WTC11 (cell line): ENCODE data around the gene WBP2. TPM values are rescaled to one million over a fixed set of nuclear protein-coding genes. Genes with fewer than 3 reads are reported as not detected.

ENCODE experiments used
- ATAC-seq: fragments of 200-7000 bp; cut with Tn5 transposase; 2 replicates; pipeline ENCODE4 v1.10.0; 2021; ENCODE audit warnings: mild to moderate bottlenecking, moderate library complexity
- CTCF ChIA-PET: fragments of 300-600 bp; sonication (Branson Sonifier 250); formaldehyde crosslinking; loops from one replicate; lab custom pipeline; 2021; ENCODE audit warnings: antibody characterized with exemption; lab: Charles Lee
- POLR2A ChIA-PET: fragments of 350-600 bp; sonication (Branson Sonifier 250); formaldehyde crosslinking; loops from one replicate; lab custom pipeline; 2021; ENCODE audit warnings: antibody characterized with exemption; lab: Charles Lee
- DNase-seq: peaks from one replicate; pipeline ENCODE4 v3.0.0; 2021; ENCODE audit warnings: low spot score
- H3K27ac Mint-ChIP-seq: 2 replicates; pipeline ENCODE4 v1.8.0; 2021; ENCODE audit warnings: mixed read lengths
- H3K27me3 Mint-ChIP-seq: 2 replicates; pipeline ENCODE4 v1.8.0; 2021; ENCODE audit warnings: low read depth, mild to moderate bottlenecking, moderate library complexity, mixed read lengths
- H3K36me3 Mint-ChIP-seq: 2 replicates; pipeline ENCODE4 v1.8.0; 2021; ENCODE audit warnings: mixed read lengths
- H3K4me1 Mint-ChIP-seq: 2 replicates; pipeline ENCODE4 v1.8.0; 2022; ENCODE audit warnings: mixed read lengths
- H3K4me3 Mint-ChIP-seq: 2 replicates; pipeline ENCODE4 v1.8.0; 2021; ENCODE audit warnings: mild to moderate bottlenecking, moderate library complexity, mixed read lengths
- H3K9me3 Mint-ChIP-seq: 2 replicates; pipeline ENCODE4 v1.8.0; 2021; ENCODE audit warnings: mixed read lengths
- ATF1 ChIP-seq: sonication (generic); formaldehyde crosslinking; IDR thresholded peaks from 2 replicates; pipeline ENCODE4 v1.8.1; 2023; ENCODE audit warnings: mild to moderate bottlenecking, moderate library complexity, missing genetic modification reagents
- CDX4 ChIP-seq: fragments of 250-450 bp; sonication (Bioruptor Pico); IDR thresholded peaks from 2 replicates; pipeline ENCODE4 v1.9.0; 2021; ENCODE audit warnings: moderate library complexity, mild to moderate bottlenecking, inconsistent platforms, borderline replicate concordance
- CREB1 ChIP-seq: sonication (generic); formaldehyde crosslinking; IDR thresholded peaks from 2 replicates; pipeline ENCODE4 v1.8.0; 2023; ENCODE audit warnings: mild to moderate bottlenecking, missing genetic modification reagents
- ETV6 ChIP-seq: sonication (generic); formaldehyde crosslinking; IDR thresholded peaks from 2 replicates; pipeline ENCODE4 v1.8.1; 2022; ENCODE audit warnings: mild to moderate bottlenecking, missing genetic modification reagents
- GABPB1 ChIP-seq: sonication (generic); formaldehyde crosslinking; IDR thresholded peaks from 2 replicates; pipeline ENCODE4 v1.8.1; 2023; ENCODE audit warnings: mild to moderate bottlenecking, missing genetic modification reagents
- MLX ChIP-seq: sonication (generic); formaldehyde crosslinking; IDR thresholded peaks from 2 replicates; pipeline ENCODE4 v1.8.1; 2023; ENCODE audit warnings: mild to moderate bottlenecking, missing genetic modification reagents, moderate library complexity
- PRDM15 ChIP-seq: sonication (generic); formaldehyde crosslinking; IDR thresholded peaks from 2 replicates; pipeline ENCODE4 v1.8.0; 2022; ENCODE audit warnings: missing genetic modification reagents
- TCF7 ChIP-seq: sonication (generic); formaldehyde crosslinking; IDR thresholded peaks from 2 replicates; pipeline ENCODE4 v1.8.0; 2022; ENCODE audit warnings: mild to moderate bottlenecking, low read depth, missing genetic modification reagents, moderate library complexity
- TEAD4 ChIP-seq: sonication (generic); formaldehyde crosslinking; IDR thresholded peaks from 2 replicates; pipeline ENCODE4 v1.8.0; 2022; ENCODE audit warnings: mild to moderate bottlenecking, missing genetic modification reagents
- ZBTB21 ChIP-seq: sonication (generic); formaldehyde crosslinking; IDR thresholded peaks from 2 replicates; pipeline ENCODE4 v1.8.1; 2023; ENCODE audit warnings: mild to moderate bottlenecking, missing genetic modification reagents, borderline replicate concordance
- ZBTB43 ChIP-seq: sonication (generic); formaldehyde crosslinking; IDR thresholded peaks from 2 replicates; pipeline ENCODE4 v1.8.1; 2023; ENCODE audit warnings: mild to moderate bottlenecking, missing genetic modification reagents
- ZMAT4 ChIP-seq: fragments of 250-450 bp; sonication (Bioruptor Pico); IDR thresholded peaks from 2 replicates; pipeline ENCODE4 v1.9.0; 2021; ENCODE audit warnings: mild to moderate bottlenecking
- ZNF317 ChIP-seq: sonication (generic); formaldehyde crosslinking; IDR thresholded peaks from 2 replicates; pipeline ENCODE4 v1.8.1; 2023; ENCODE audit warnings: low read depth, mild to moderate bottlenecking, moderate library complexity, missing genetic modification reagents, borderline replicate concordance
- total RNA-seq: library from RNA; stranded (reverse); gene quantifications from 3 replicates; pipeline ENCODE4 v1.2.3, GENCODE V29; 2021
- TF ChIP-seq, protein P1 (sequence below): sonication (generic); formaldehyde crosslinking; IDR thresholded peaks from 2 replicates; pipeline ENCODE4 v1.8.0; 2022; ENCODE audit warnings: mild to moderate bottlenecking, missing genetic modification reagents
- TF ChIP-seq, protein P2 (sequence below): fragments of 250-450 bp; sonication (Bioruptor Pico); IDR thresholded peaks from 2 replicates; pipeline ENCODE4 v1.9.0; 2021; ENCODE audit warnings: mild to moderate bottlenecking, borderline replicate concordance
- TF ChIP-seq, protein P3 (sequence below): sonication (generic); formaldehyde crosslinking; IDR thresholded peaks from 2 replicates; pipeline ENCODE4 v1.8.1; 2023; ENCODE audit warnings: mild to moderate bottlenecking, missing genetic modification reagents, borderline replicate concordance

The WBP2 gene
- total RNA-seq, 1 experiment from 2014 or later, result 68.8 TPM

- ChIA-PET CTCF (interaction anchor here (1.0 to 6.6 kb wide), 5 partner anchors 12 to 201 kb away, joined by 3 to 76 read pairs (median 4); partner anchors contain the start of genes SMIM5, UNC13D and WBP2), POLR2A (no interaction called here)
- Mint-ChIP-seq H3K36me3 (no peaks in the 10 kb centered on the region), H3K9me3 (no peaks in the 10 kb centered on the region), H3K27me3 (no peaks in the 10 kb centered on the region), H3K4me3 (no peak overlapping the region), H3K27ac (no peak overlapping the region), H3K4me1 (peaks cover 30% of the 10 kb centered on the region)
- no peak for ATAC-seq
- DNase-seq, result no peak
- TF ChIP-seq, protein P1, sequence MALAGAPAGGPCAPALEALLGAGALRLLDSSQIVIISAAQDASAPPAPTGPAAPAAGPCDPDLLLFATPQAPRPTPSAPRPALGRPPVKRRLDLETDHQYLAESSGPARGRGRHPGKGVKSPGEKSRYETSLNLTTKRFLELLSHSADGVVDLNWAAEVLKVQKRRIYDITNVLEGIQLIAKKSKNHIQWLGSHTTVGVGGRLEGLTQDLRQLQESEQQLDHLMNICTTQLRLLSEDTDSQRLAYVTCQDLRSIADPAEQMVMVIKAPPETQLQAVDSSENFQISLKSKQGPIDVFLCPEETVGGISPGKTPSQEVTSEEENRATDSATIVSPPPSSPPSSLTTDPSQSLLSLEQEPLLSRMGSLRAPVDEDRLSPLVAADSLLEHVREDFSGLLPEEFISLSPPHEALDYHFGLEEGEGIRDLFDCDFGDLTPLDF (CRISPR knock-in tag), result no peak
- TF ChIP-seq ZBTB43 (CRISPR knock-in tag), result no peak
- TF ChIP-seq MLX, result no peak
- no peak for TF ChIP-seq ZNF317 (CRISPR knock-in tag)
- no peak for TF ChIP-seq CDX4 (CRISPR knock-in tag)
- TF ChIP-seq TCF7 (CRISPR knock-in tag), result no peak
- no peak for TF ChIP-seq ETV6 (CRISPR knock-in tag)
- TF ChIP-seq, protein P2, sequence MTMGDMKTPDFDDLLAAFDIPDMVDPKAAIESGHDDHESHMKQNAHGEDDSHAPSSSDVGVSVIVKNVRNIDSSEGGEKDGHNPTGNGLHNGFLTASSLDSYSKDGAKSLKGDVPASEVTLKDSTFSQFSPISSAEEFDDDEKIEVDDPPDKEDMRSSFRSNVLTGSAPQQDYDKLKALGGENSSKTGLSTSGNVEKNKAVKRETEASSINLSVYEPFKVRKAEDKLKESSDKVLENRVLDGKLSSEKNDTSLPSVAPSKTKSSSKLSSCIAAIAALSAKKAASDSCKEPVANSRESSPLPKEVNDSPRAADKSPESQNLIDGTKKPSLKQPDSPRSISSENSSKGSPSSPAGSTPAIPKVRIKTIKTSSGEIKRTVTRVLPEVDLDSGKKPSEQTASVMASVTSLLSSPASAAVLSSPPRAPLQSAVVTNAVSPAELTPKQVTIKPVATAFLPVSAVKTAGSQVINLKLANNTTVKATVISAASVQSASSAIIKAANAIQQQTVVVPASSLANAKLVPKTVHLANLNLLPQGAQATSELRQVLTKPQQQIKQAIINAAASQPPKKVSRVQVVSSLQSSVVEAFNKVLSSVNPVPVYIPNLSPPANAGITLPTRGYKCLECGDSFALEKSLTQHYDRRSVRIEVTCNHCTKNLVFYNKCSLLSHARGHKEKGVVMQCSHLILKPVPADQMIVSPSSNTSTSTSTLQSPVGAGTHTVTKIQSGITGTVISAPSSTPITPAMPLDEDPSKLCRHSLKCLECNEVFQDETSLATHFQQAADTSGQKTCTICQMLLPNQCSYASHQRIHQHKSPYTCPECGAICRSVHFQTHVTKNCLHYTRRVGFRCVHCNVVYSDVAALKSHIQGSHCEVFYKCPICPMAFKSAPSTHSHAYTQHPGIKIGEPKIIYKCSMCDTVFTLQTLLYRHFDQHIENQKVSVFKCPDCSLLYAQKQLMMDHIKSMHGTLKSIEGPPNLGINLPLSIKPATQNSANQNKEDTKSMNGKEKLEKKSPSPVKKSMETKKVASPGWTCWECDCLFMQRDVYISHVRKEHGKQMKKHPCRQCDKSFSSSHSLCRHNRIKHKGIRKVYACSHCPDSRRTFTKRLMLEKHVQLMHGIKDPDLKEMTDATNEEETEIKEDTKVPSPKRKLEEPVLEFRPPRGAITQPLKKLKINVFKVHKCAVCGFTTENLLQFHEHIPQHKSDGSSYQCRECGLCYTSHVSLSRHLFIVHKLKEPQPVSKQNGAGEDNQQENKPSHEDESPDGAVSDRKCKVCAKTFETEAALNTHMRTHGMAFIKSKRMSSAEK (CRISPR knock-in tag), result no peak
- TF ChIP-seq, protein P3, sequence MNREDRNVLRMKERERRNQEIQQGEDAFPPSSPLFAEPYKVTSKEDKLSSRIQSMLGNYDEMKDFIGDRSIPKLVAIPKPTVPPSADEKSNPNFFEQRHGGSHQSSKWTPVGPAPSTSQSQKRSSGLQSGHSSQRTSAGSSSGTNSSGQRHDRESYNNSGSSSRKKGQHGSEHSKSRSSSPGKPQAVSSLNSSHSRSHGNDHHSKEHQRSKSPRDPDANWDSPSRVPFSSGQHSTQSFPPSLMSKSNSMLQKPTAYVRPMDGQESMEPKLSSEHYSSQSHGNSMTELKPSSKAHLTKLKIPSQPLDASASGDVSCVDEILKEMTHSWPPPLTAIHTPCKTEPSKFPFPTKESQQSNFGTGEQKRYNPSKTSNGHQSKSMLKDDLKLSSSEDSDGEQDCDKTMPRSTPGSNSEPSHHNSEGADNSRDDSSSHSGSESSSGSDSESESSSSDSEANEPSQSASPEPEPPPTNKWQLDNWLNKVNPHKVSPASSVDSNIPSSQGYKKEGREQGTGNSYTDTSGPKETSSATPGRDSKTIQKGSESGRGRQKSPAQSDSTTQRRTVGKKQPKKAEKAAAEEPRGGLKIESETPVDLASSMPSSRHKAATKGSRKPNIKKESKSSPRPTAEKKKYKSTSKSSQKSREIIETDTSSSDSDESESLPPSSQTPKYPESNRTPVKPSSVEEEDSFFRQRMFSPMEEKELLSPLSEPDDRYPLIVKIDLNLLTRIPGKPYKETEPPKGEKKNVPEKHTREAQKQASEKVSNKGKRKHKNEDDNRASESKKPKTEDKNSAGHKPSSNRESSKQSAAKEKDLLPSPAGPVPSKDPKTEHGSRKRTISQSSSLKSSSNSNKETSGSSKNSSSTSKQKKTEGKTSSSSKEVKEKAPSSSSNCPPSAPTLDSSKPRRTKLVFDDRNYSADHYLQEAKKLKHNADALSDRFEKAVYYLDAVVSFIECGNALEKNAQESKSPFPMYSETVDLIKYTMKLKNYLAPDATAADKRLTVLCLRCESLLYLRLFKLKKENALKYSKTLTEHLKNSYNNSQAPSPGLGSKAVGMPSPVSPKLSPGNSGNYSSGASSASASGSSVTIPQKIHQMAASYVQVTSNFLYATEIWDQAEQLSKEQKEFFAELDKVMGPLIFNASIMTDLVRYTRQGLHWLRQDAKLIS (CRISPR knock-in tag), result no peak
- TF ChIP-seq ZMAT4 (CRISPR knock-in tag), result no peak
- TF ChIP-seq TEAD4, result no peak
- TF ChIP-seq PRDM15, result no peak
- no peak for TF ChIP-seq CREB1 (CRISPR knock-in tag)
- TF ChIP-seq ZBTB21 (CRISPR knock-in tag), result no peak
- no peak for TF ChIP-seq GABPB1 (CRISPR knock-in tag)
- TF ChIP-seq ATF1, result no peak
Observed at GRCh38 chr17:75834279-75834920, 20.7 kb downstream of the WBP2 start.
